ENCODE measurements around the gene ZNF343.
A peak's percentile ranks its signal among the peaks of the same experiment; 100 is the strongest.
"Not testable (repeated sequence)": the region's sequence is repeated elsewhere in the genome, so short reads cannot be mapped to it uniquely, and the experiment has no call there.

Gene ZNF343

GRCh38 chr20:2536560-2536986 is 27.9 kb upstream of the ZNF343 start, which contains the start of gene TMC2:
Gene TMC2, plus strand, starts transcription at chr20:2536573. Its CDS starts 49 bp downstream, at chr20:2536622.
- H3K4me2 ChIP-seq: no peak within 1 kb of the TSS

GRCh38 chr20:2535711-2536559 is 27.2 kb upstream of the ZNF343 start:
- Histone ChIP-seq H3K27me3 (0 out of 22 replicates have a peak, but pooled peaks cover 0 to 4% (median 0%) of the 10 kb centered on the region in 11 experiments), H3K9me3 (replicated peaks in 1 of 11) (no peaks in the 10 kb centered on the region), H4K20me1 (no peaks in the 10 kb centered on the region), H3K4me2 (no peak overlapping the region), H3K4me1 (no peaks in the 10 kb centered on the region), H3K4me3 (no peak overlapping the region), H3K27ac (no peak overlapping the region), H3K9ac (peak overlapping the region in 1 of 11 experiments; percentile 10; a peak in 1 of 22 replicates), H3K36me3 (no peaks in the 10 kb centered on the region)
- no peak for TF ChIP-seq Cebpa-rat (IDR thresholded peaks at IDR 0.05)

More at GRCh38 chr20:2536560-2536986, 27.9 kb upstream of the ZNF343 start, which contains the start of gene TMC2:
- Histone ChIP-seq H3K27me3 (0 out of 22 replicates have a peak, but pooled peaks cover 0 to 4% (median 0%) of the 10 kb centered on the region in 11 experiments), H3K9ac (peak within 1 kb of the TSS in 1 of 11 experiments; percentile 10; a peak in 1 of 22 replicates), H3K36me3 (no peaks in the 10 kb centered on the region), H4K20me1 (no peaks in the 10 kb centered on the region), H3K4me3 (no peak within 1 kb of the TSS), H3K4me1 (no peaks in the 10 kb centered on the region), H3K27ac (no peak within 1 kb of the TSS), H3K9me3 (replicated peaks in 1 of 11) (no peaks in the 10 kb centered on the region)
- TF ChIP-seq Cebpa-rat (IDR thresholded peaks at IDR 0.05): no peak

GRCh38 chr20:2533118-2533517 is 24.4 kb upstream of the ZNF343 start:
- Histone ChIP-seq H4K20me1 (no peaks in the 10 kb centered on the region), H3K9ac (no peak overlapping the region), H3K9me3 (replicated peaks in 1 of 11) (no peaks in the 10 kb centered on the region), H3K4me1 (peaks cover 0 to 9% (median 5%) of the 10 kb centered on the region in 10 experiments; a peak in 11 of 20 replicates), H3K4me3 (no peak overlapping the region), H3K27ac (no peak overlapping the region), H3K27me3 (0 out of 22 replicates have a peak, but pooled peaks cover 0 to 4% (median 0%) of the 10 kb centered on the region in 11 experiments), H3K36me3 (no peaks in the 10 kb centered on the region), H3K4me2 (no peak overlapping the region)
- no peak for TF ChIP-seq Cebpa-rat (IDR thresholded peaks at IDR 0.05)

- Histone ChIP-seq H3K9ac (no peak overlapping the region), H3K36me3 (no peaks in the 10 kb centered on the region), H4K20me1 (no peaks in the 10 kb centered on the region), H3K4me3 (no peak overlapping the region), H3K27ac (no peak overlapping the region), H3K9me3 (replicated peaks in 1 of 11) (no peaks in the 10 kb centered on the region), H3K4me2 (no peak overlapping the region), H3K27me3 (no peaks in the 10 kb centered on the region; a peak in 1 of 22 replicates), H3K4me1 (peaks cover 4 to 21% (median 14%) of the 10 kb centered on the region in 10 experiments; a peak in 18 of 20 replicates)
- TF ChIP-seq Cebpa-rat (IDR thresholded peaks at IDR 0.05): no peak
These were observed 20.1 kb upstream of the ZNF343 start for GRCh38 chr20:2528671-2529271.

- Histone ChIP-seq H3K4me1 (peaks cover 9 to 25% (median 16%) of the 10 kb centered on the region in 10 experiments), H3K27ac (no peak overlapping the region), H3K27me3 (no peaks in the 10 kb centered on the region; a peak in 1 of 22 replicates)
These were observed 19.0 kb upstream of the ZNF343 start for GRCh38 chr20:2527762-2528161.

GRCh38 chr20:2526218-2526583 is 17.5 kb upstream of the ZNF343 start:
- not testable (repeated sequence) for H3K36me3 ChIP-seq; H4K20me1 ChIP-seq; H3K27me3 ChIP-seq; H3K4me3 ChIP-seq; H3K9ac ChIP-seq; H3K9me3 ChIP-seq (replicated peaks in 1 of 11)
- Histone ChIP-seq H3K4me1 (peaks cover 9 to 32% (median 20%) of the 10 kb centered on the region in 10 experiments), H3K27ac (peak overlapping the region in 2 of 11 experiments; percentile 95; a peak in 2 of 22 replicates), H3K4me2 (peak overlapping the region in 4 of 11 experiments; percentile 80 to 99 (median 94); a peak in 6 of 22 replicates)

More at GRCh38 chr20:2527762-2528161, 19.0 kb upstream of the ZNF343 start:
- no peaks in the 10 kb centered on the region for H3K36me3 ChIP-seq
- no peak overlapping the region for H3K4me2 ChIP-seq
- TF ChIP-seq Cebpa-rat (IDR thresholded peaks at IDR 0.05): no peak
- no peaks in the 10 kb centered on the region for H3K9me3 ChIP-seq (replicated peaks in 1 of 11)
- no peak overlapping the region for H3K4me3 ChIP-seq
- no peak overlapping the region for H3K9ac ChIP-seq
- H4K20me1 ChIP-seq: no peaks in the 10 kb centered on the region

GRCh38 chr20:2524709-2525506 is 16.2 kb upstream of the ZNF343 start:
- TF ChIP-seq Cebpa-rat (IDR thresholded peaks at IDR 0.05): no peak
- Histone ChIP-seq H3K9me3 (replicated peaks in 1 of 11) (no peaks in the 10 kb centered on the region), H3K27ac (peak overlapping the region; percentile 80 to 97 (median 90)), H3K27me3 (no peaks in the 10 kb centered on the region; a peak in 1 of 22 replicates), H4K20me1 (no peaks in the 10 kb centered on the region), H3K36me3 (no peaks in the 10 kb centered on the region), H3K4me1 (peaks cover 2 to 38% (median 18%) of the 10 kb centered on the region in 10 experiments; a peak in 19 of 20 replicates), H3K4me3 (peak overlapping the region; percentile 79 to 92 (median 89)), H3K9ac (peak overlapping the region; percentile 85 to 99 (median 91)), H3K4me2 (peak overlapping the region; percentile 80 to 99 (median 95))

- H4K20me1 ChIP-seq: no peaks in the 10 kb centered on the region
- no peaks in the 10 kb centered on the region for H3K9me3 ChIP-seq (replicated peaks in 1 of 11)
- peaks cover 3 to 38% (median 18%) of the 10 kb centered on the region in 10 experiments; a peak in 19 of 20 replicates for H3K4me1 ChIP-seq
- no peak for TF ChIP-seq Cebpa-rat (IDR thresholded peaks at IDR 0.05)
- peak overlapping the region; percentile 80 to 97 (median 90) for H3K27ac ChIP-seq
- H3K36me3 ChIP-seq: no peaks in the 10 kb centered on the region
- peak overlapping the region; percentile 80 to 99 (median 95) for H3K4me2 ChIP-seq
- H3K27me3 ChIP-seq: no peaks in the 10 kb centered on the region; a peak in 1 of 22 replicates
- H3K9ac ChIP-seq: peak overlapping the region; percentile 85 to 99 (median 91)
- H3K4me3 ChIP-seq: peak overlapping the region; percentile 79 to 92 (median 89)
These were observed 15.4 kb upstream of the ZNF343 start for GRCh38 chr20:2523919-2524708.

GRCh38 chr20:2522826-2523429 is 14.2 kb upstream of the ZNF343 start:
- H3K4me1 ChIP-seq: peaks cover 6 to 38% (median 19%) of the 10 kb centered on the region in 10 experiments; a peak in 19 of 20 replicates

More at GRCh38 chr20:2522826-2523429, 14.2 kb upstream of the ZNF343 start:
- not testable (repeated sequence) for H3K27ac ChIP-seq; H3K27me3 ChIP-seq; H3K9ac ChIP-seq; H4K20me1 ChIP-seq; H3K4me3 ChIP-seq; H3K9me3 ChIP-seq (replicated peaks in 1 of 11); H3K36me3 ChIP-seq
- H3K4me2 ChIP-seq: peak overlapping the region in 3 of 11 experiments; percentile 20 to 42 (median 23); a peak in 6 of 22 replicates

All from BLaER1 treated with 17β-estradiol and CSF1 and Interleukin-3, amounts not matched to agents 10 nM and 100 nM (cell line).